HFFc6 (cell line): ENCODE measurements around the gene SYNJ1. TPM values are rescaled to one million over a fixed set of nuclear protein-coding genes. Genes with fewer than 3 reads are reported as not detected.
A peak's percentile ranks its signal among the peaks of the same experiment; 100 is the strongest.

Experiments
- DNase-seq: peaks from one replicate; pipeline ENCODE4 v3.0.0-alpha.2; 2018
- H3K27ac Mint-ChIP-seq: 2 replicates; pipeline ENCODE4 v1.8.0; 2020; ENCODE audit warnings: mild to moderate bottlenecking, mixed read lengths
- H3K27me3 Mint-ChIP-seq: 2 replicates; pipeline ENCODE4 v1.8.0; 2021; ENCODE audit warnings: mild to moderate bottlenecking, moderate library complexity, mixed read lengths; ENCODE audit not compliant: insufficient read depth
- H3K36me3 Mint-ChIP-seq: 2 replicates; pipeline ENCODE4 v1.8.0; 2021; ENCODE audit warnings: low read depth, mixed read lengths
- H3K4me1 Mint-ChIP-seq: 2 replicates; pipeline ENCODE4 v1.8.0; 2020; ENCODE audit warnings: low read depth, mixed read lengths
- H3K4me3 Mint-ChIP-seq: 2 replicates; pipeline ENCODE4 v1.8.0; 2020; ENCODE audit warnings: mild to moderate bottlenecking, moderate library complexity, mixed read lengths
- H3K9me3 Mint-ChIP-seq: 2 replicates; pipeline ENCODE4 v1.8.0; 2020; ENCODE audit warnings: mild to moderate bottlenecking, mixed read lengths
- total RNA-seq, 6 experiments: library from RNA; stranded (reverse); fragmentation: NEBNext Ultra II Directional; extraction: Animal tissue kit (Norgen Biotek cat#: 25700); gene quantifications; 2 replicates in 1 of 6; 3 replicates in 5 of 6; pipeline ENCODE4 v1.2.3, GENCODE V29; 2021
- TF ChIP-seq, protein P1 (sequence below): fragments of 200-600 bp; sonication (generic); IDR thresholded peaks from 2 replicates; pipeline ENCODE4 v1.5.0; 2021; ENCODE audit warnings: antibody characterized with exemption, mild to moderate bottlenecking

SYNJ1 gene
- total RNA-seq, 6 experiments from 2014 or later: 14.3 to 17.9 (median 15.6) TPM

DNA sequence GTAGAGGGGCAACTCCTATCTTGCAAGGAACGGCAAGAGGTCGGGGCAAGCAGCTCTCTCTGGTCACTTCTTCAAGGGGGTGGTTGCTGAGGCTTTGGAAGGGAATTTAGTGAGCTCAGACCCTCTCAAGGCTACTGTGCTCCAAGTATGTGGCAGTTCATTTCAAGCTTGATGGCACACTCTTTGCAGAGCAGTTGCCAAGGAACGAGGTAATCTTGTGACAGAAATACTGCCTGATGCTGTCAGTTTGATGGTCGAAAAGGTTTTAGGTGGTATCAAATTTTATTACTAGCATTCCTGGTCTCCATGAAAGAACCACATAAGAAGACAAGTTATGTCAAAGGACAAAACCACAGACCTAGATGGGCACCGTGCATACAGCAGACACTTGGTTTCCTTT lies 128.7 kb downstream of the SYNJ1 start:
- H3K4me3 Mint-ChIP-seq: no peak overlapping the region
- no peak overlapping the region for H3K27ac Mint-ChIP-seq
- H3K9me3 Mint-ChIP-seq: no peaks in the 10 kb centered on the region
- no peak for DNase-seq
- TF ChIP-seq, protein P1, sequence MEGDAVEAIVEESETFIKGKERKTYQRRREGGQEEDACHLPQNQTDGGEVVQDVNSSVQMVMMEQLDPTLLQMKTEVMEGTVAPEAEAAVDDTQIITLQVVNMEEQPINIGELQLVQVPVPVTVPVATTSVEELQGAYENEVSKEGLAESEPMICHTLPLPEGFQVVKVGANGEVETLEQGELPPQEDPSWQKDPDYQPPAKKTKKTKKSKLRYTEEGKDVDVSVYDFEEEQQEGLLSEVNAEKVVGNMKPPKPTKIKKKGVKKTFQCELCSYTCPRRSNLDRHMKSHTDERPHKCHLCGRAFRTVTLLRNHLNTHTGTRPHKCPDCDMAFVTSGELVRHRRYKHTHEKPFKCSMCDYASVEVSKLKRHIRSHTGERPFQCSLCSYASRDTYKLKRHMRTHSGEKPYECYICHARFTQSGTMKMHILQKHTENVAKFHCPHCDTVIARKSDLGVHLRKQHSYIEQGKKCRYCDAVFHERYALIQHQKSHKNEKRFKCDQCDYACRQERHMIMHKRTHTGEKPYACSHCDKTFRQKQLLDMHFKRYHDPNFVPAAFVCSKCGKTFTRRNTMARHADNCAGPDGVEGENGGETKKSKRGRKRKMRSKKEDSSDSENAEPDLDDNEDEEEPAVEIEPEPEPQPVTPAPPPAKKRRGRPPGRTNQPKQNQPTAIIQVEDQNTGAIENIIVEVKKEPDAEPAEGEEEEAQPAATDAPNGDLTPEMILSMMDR: no peak
- H3K27me3 Mint-ChIP-seq: peaks cover 1% of the 10 kb centered on the region
- H3K4me1 Mint-ChIP-seq: peaks cover 15% of the 10 kb centered on the region
- peaks cover 23% of the 10 kb centered on the region for H3K36me3 Mint-ChIP-seq

DNA sequence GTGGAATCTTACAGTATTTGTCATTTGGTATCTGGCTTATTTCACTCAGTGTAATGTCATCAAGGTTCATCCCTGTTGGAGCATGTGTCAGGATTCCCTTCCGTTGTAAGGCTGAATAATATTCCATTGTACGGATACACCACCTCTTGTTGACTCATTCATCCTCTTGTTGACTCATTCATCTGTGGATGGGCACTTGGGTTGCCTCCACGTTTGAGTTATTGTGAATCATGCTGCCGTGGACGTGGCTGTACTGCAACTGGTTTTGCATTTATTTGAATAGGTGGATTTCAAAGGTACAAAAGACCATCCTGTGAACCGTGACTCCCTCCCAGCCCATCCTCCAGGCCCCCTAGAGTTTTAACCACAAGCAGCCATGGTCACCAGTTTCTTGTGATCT lies 130.6 kb downstream of the SYNJ1 start:
- peaks cover 15% of the 10 kb centered on the region for H3K4me1 Mint-ChIP-seq
- peak; percentile 93 for DNase-seq
- TF ChIP-seq, protein P1: no peak
- H3K9me3 Mint-ChIP-seq: no peaks in the 10 kb centered on the region
- peaks cover 1% of the 10 kb centered on the region; the same call in 1 of the 2 replicates for H3K27me3 Mint-ChIP-seq
- H3K4me3 Mint-ChIP-seq: peak overlapping the region; percentile 20
- peaks cover 13% of the 10 kb centered on the region for H3K36me3 Mint-ChIP-seq
- H3K27ac Mint-ChIP-seq: peak overlapping the region; percentile 78

DNA sequence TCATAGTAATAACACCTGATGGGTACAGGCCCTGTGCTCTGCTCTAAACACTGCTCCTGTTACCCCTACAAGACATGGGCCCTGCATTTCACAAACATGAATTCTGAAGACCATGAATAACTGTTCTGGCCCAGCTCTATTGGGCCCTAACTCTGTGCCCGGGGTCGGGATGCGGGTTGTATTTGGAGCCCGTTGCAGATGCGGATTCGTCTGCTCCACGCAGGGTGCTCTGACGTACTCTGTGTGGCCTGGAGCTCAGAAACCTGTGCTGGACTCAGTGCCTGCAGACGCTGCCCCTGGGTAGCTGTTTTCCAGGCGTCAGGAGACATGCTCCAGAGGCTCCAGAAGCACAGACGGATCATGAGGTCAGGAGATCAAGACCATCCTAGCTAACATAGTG lies 132.4 kb downstream of the SYNJ1 start:
- Mint-ChIP-seq H3K9me3 (no peaks in the 10 kb centered on the region), H3K36me3 (peaks cover 13% of the 10 kb centered on the region), H3K4me3 (no peak overlapping the region), H3K27ac (no peak overlapping the region), H3K27me3 (peaks cover 4% of the 10 kb centered on the region), H3K4me1 (peaks cover 15% of the 10 kb centered on the region)
- DNase-seq: no peak
- TF ChIP-seq, protein P1: no peak

DNA sequence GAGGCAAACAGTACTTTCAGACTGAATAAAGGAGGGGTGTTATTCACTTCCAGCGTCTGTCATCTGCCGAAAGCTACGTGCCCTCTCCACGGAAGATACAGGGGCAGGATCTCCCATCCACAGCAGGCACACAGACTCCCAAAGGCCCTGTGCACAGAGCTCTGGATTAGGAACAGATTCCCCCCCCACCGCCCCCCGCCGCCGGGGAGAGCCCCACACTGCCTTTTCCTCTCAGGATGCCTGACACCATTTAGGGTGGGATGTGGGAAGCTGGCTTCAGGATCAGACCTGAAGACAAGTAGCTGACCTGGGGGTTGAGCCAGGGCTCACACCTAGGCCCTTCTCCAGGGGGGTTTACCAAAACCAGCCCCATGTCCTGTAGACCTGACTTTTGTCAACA lies 134.1 kb downstream of the SYNJ1 start:
- Mint-ChIP-seq H3K36me3 (peaks cover 8% of the 10 kb centered on the region; the same call in 1 of the 2 replicates), H3K4me3 (no peak overlapping the region), H3K9me3 (no peaks in the 10 kb centered on the region), H3K4me1 (peaks cover 15% of the 10 kb centered on the region), H3K27me3 (peaks cover 6% of the 10 kb centered on the region), H3K27ac (no peak overlapping the region)
- TF ChIP-seq, protein P1: no peak
- no peak for DNase-seq

DNA sequence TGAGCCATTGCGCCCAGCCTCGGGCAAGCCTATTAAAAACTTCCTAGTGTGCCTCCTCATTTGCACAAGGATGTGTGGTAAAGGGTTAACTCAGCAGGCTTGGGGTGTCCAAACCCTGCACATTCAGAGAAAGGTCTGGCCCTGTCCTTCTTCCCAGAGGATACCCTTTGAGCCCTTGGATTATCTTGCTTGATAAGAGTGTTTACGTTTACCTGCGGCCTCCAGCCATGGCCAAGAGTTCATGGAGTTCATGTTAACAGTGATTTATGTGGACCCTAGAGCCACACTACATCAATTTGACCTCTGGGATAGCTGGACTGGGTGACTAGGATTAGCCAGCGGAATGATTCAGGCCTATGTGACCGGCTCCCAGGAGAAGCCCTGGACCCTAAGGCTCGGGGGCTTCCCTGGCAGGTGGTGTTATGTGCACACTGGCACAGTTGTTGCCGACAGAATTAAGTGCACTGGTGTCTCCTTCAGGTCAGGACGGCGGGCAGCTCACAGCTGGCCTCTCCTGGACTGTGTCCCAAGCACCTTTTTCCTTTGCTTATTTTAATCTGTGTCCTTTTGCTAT lies 134.8 kb downstream of the SYNJ1 start:
- Mint-ChIP-seq H3K4me1 (peaks cover 15% of the 10 kb centered on the region), H3K27me3 (peaks cover 6% of the 10 kb centered on the region), H3K9me3 (no peaks in the 10 kb centered on the region), H3K36me3 (peaks cover 8% of the 10 kb centered on the region; the same call in 1 of the 2 replicates), H3K27ac (no peak overlapping the region), H3K4me3 (no peak overlapping the region)
- TF ChIP-seq, protein P1: no peak
- no peak for DNase-seq
